ENCODE measurements around the gene TMEM45B. TPM values are rescaled to one million over a fixed set of nuclear protein-coding genes. Genes with fewer than 3 reads are reported as not detected.

Gene TMEM45B
- polyA plus RNA-seq, 1 of the 3 experiments (the other 2 are of a cell fraction), result not detected

GRCh38 chr11:129861702-129862522 lies 46.3 kb downstream of the TMEM45B start (continued):
- TF ChIP-seq USF1 (IDR thresholded peaks at IDR 0.05; ENCODE audit: borderline replicate concordance, low read depth) (no peak), NFIC (IDR thresholded peaks at IDR 0.05; ENCODE audit: borderline replicate concordance) (0 out of 2 replicates have a peak, but pooled peaks have one; percentile 44), JUND (IDR thresholded peaks at IDR 0.05) (peak; percentile 81)

GRCh38 chr11:129864811-129865210 lies 49.2 kb downstream of the TMEM45B start:
- Histone ChIP-seq H3K36me3 (replicated peaks in 1 of 2; ENCODE audit: control insufficient read depth in 1 of 2, insufficient read depth in 2 of 2, low read length in 1 of 2) (peaks cover 16 to 59% of the 10 kb centered on the region in 2 experiments), H3K27ac (ENCODE audit: low read depth in 2 of 2, low read length in 1 of 2) (no peak overlapping the region), H3K9me2 (no peaks in the 10 kb centered on the region), H3K4me1 (ENCODE audit: control insufficient read depth in 1 of 2, insufficient read depth in 2 of 2, low read depth in 1 of 2, low read length in 1 of 2) (peaks cover 5 to 12% of the 10 kb centered on the region in 2 experiments; a peak in 3 of 4 replicates), H3F3A (replicated peaks; ENCODE audit: insufficient read depth) (peaks cover 3% of the 10 kb centered on the region), H2AFZ (ENCODE audit: low read depth) (no peak overlapping the region), H3K4me3 (ENCODE audit: low read depth in 2 of 2, low read length in 1 of 2) (no peak overlapping the region), H3K9me3 (no peaks in the 10 kb centered on the region), H3K4me2 (no peak overlapping the region), H3K79me2 (ENCODE audit: insufficient read depth) (no peaks in the 10 kb centered on the region), H3K9ac (no peak overlapping the region), H3K27me3 (ENCODE audit: insufficient read depth) (no peaks in the 10 kb centered on the region), H4K20me1 (ENCODE audit: insufficient read depth) (0 out of 2 replicates have a peak, but pooled peaks cover 4% of the 10 kb centered on the region)
- no peak for DNase-seq
- ChIA-PET POLR2A (no interaction called here), CTCF (no interaction called here)
- WGBS (ENCODE audit: low lambda C conversion rate), result 94% methylated on average over 5 of the region's 5 CpGs
- TF ChIP-seq SIN3A (IDR thresholded peaks at IDR 0.05; ENCODE audit: borderline replicate concordance, low read depth, low read length), result no peak
- no peak for TF ChIP-seq JUND (IDR thresholded peaks at IDR 0.05)

- Histone ChIP-seq H3K9me2 (no peaks in the 10 kb centered on the region), H2AFZ (ENCODE audit: low read depth) (no peak overlapping the region), H3K27me3 (ENCODE audit: insufficient read depth) (no peaks in the 10 kb centered on the region), H4K20me1 (ENCODE audit: insufficient read depth) (0 out of 2 replicates have a peak, but pooled peaks cover 4% of the 10 kb centered on the region), H3K4me2 (no peak overlapping the region), H3F3A (replicated peaks; ENCODE audit: insufficient read depth) (peaks cover 3% of the 10 kb centered on the region), H3K36me3 (replicated peaks in 1 of 2; ENCODE audit: control insufficient read depth in 1 of 2, insufficient read depth in 2 of 2, low read length in 1 of 2) (peaks cover 16 to 63% of the 10 kb centered on the region in 2 experiments), H3K9ac (no peak overlapping the region), H3K27ac (ENCODE audit: low read depth in 2 of 2, low read length in 1 of 2) (no peak overlapping the region), H3K4me3 (ENCODE audit: low read depth in 2 of 2, low read length in 1 of 2) (no peak overlapping the region), H3K4me1 (ENCODE audit: control insufficient read depth in 1 of 2, insufficient read depth in 2 of 2, low read depth in 1 of 2, low read length in 1 of 2) (peaks cover 5 to 12% of the 10 kb centered on the region in 2 experiments; a peak in 3 of 4 replicates), H3K9me3 (no peaks in the 10 kb centered on the region), H3K79me2 (ENCODE audit: insufficient read depth) (no peaks in the 10 kb centered on the region)
- WGBS (ENCODE audit: low lambda C conversion rate), result 98% methylated on average over 3 of the region's 4 CpGs
- DNase-seq, result no peak
- CTCF ChIA-PET, result no interaction called here
- POLR2A ChIA-PET, result no interaction called here
- TF ChIP-seq CHD2 (IDR thresholded peaks at IDR 0.05; ENCODE audit: low read length, partially characterized antibody), result no peak
- TF ChIP-seq NFIC (IDR thresholded peaks at IDR 0.05; ENCODE audit: borderline replicate concordance), result no peak
- no peak for TF ChIP-seq NRF1 (IDR thresholded peaks at IDR 0.05; ENCODE audit: low read depth, low read length)
- no peak for TF ChIP-seq RCOR1 (IDR thresholded peaks at IDR 0.05; ENCODE audit: low read length)
- TF ChIP-seq SMC3 (IDR thresholded peaks at IDR 0.05; ENCODE audit: low read depth, low read length), result no peak
- TF ChIP-seq MAX (IDR thresholded peaks at IDR 0.05; ENCODE audit: low read depth), result no peak
- no peak for TF ChIP-seq TCF12 (IDR thresholded peaks at IDR 0.05)
- TF ChIP-seq RFX5 (IDR thresholded peaks at IDR 0.05; ENCODE audit: low read length), result no peak
- TF ChIP-seq USF1 (IDR thresholded peaks at IDR 0.05; ENCODE audit: borderline replicate concordance, low read depth), result no peak
- no peak for TF ChIP-seq TEAD4 (IDR thresholded peaks at IDR 0.05; ENCODE audit: borderline replicate concordance, insufficient read depth)
- no peak for TF ChIP-seq ELF1 (IDR thresholded peaks at IDR 0.05)
- no peak for TF ChIP-seq ZBTB33 (IDR thresholded peaks at IDR 0.05; ENCODE audit: borderline replicate concordance, low read depth)
- TF ChIP-seq CTCF (IDR thresholded peaks at IDR 0.05), result no peak
- no peak for TF ChIP-seq GATA2 (CRISPR knock-in tag; IDR thresholded peaks at IDR 0.05)
- no peak for TF ChIP-seq MXI1 (IDR thresholded peaks at IDR 0.05; ENCODE audit: low read depth, low read length)
- TF ChIP-seq FOXM1 (IDR thresholded peaks at IDR 0.05; ENCODE audit: low read depth), result no peak
- TF ChIP-seq EZH2phosphoT487 (IDR thresholded peaks at IDR 0.05; ENCODE audit: borderline replicate concordance, low read depth), result no peak
- TF ChIP-seq TAF1 (IDR thresholded peaks at IDR 0.05; ENCODE audit: borderline replicate concordance, low read depth, low read length), result no peak
These were observed 50.1 kb downstream of the TMEM45B start for GRCh38 chr11:129865701-129866100.
